NCI-H446 (cell line): Measurements from ENCODE around the gene PCDHA6.
"Not testable (repeated sequence)": the region's sequence is repeated elsewhere in the genome, so short reads cannot be mapped to it uniquely, and the experiment has no call there.

ENCODE experiments used
- DNase-seq, 2 experiments: peaks; one replicate each; lab custom pipeline; 2025; lab: John Stamatoyannopoulos, UW

The PCDHA6 gene

GRCh38 chr5:140827704-140828361 is at the start of gene PCDHA6:
PCDHA6 (plus strand) TSS chr5:140827960; CDS start chr5:140828092, 132 bp downstream.
- peak; percentile 10 to 66 for DNase-seq

- no peak for DNase-seq
Measured at GRCh38 chr5:140780512-140780911, 47.2 kb upstream of the PCDHA6 start.

DNA sequence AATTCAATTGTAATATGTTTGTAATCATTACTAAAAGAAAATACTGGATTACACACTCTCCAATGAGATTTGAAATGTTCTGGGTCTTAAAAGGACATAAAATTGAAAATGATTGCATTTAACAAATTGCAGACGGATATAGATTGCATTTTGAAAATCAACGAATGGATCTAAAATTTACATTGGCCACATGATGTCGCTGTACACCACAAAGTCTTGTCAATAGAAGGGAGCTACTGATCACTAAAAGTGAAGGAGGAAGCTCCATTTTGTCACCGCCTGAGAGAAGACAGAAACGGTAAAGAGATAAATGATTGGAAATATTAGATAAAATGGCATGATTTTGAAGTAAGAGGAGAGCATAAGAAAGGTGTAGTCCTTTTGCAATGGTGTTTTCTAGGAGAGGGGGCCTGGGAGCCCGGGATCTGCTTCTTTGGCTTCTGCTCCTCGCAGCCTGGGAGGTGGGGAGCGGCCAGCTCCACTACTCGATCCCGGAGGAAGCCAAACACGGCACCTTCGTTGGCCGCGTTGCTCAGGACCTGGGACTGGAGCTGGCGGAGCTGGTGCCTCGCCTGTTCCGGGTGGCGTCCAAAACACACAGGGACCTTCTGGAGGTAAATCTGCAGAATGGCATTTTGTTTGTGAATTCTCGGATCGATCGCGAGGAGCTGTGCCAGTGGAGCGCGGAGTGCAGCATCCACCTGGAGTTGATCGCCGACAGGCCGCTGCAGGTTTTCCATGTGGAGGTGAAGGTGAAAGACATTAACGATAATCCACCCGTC is 41.7 kb upstream of the PCDHA6 start, which contains the start of gene PCDHA1:
PCDHA1 (plus strand) TSS at position 236 of the 782 bp plus-strand sequence.
- peak in 1 of 2 experiments; percentile 61 for DNase-seq

DNA sequence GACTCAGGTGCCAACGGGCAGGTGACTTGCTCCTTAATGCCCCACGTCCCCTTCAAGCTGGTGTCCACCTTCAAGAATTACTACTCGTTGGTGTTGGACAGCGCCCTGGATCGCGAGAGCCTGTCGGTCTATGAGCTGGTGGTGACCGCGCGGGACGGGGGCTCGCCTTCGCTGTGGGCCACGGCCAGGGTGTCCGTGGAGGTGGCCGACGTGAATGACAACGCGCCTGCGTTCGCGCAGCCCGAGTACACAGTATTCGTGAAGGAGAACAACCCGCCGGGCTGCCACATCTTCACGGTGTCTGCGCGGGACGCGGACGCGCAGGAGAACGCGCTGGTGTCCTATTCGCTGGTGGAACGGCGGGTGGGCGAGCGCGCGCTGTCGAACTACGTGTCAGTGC is 40.3 kb upstream of the PCDHA6 start:
- not testable (repeated sequence) for DNase-seq

- DNase-seq: not testable (repeated sequence)
Measured at GRCh38 chr5:140787849-140788504, 39.8 kb upstream of the PCDHA6 start.

GRCh38 chr5:140791089-140791488 is 36.7 kb upstream of the PCDHA6 start:
- no peak for DNase-seq

DNA sequence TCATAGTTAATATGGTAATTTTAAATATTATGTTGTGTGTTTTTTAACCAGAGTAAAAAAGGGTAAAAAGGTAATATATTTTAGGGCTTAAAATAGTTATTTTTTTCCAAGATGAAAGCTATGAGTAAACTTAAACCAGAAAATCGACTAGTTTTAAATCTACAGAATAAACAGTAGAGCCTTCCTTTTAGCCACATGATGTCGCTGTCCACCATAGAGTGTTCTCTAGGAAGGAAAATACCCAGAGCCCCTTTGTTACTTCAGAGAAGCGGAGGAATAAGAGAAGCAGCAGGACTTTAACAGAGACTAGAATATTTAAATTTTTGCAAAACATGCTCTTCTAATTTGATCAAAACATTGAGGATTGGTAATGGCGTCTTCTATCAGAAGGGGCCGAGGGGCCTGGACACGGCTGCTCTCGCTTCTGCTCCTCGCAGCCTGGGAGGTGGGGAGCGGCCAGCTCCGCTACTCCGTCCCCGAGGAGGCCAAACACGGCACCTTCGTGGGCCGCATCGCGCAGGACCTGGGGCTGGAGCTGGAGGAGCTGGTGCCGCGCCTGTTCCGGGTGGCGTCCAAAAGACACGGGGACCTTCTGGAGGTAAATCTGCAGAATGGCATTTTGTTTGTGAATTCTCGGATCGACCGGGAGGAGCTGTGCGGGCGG is 33.0 kb upstream of the PCDHA6 start, which contains the start of gene PCDHA2:
PCDHA2 (plus strand) TSS at position 258 of the 664 bp plus-strand sequence.
- peak; percentile 30 to 78 for DNase-seq

DNA sequence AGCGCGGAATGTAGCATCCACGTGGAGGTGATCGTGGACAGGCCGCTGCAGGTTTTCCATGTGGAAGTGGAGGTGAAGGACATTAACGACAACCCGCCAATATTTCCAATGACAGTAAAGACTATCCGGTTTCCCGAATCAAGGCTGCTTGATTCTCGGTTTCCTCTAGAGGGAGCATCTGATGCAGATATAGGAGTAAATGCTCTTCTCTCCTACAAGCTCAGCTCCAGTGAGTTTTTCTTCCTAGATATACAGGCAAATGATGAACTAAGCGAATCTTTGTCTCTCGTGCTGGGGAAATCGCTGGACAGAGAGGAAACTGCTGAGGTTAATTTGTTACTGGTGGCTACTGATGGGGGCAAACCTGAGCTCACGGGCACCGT is 32.5 kb upstream of the PCDHA6 start:
- peak; percentile 43 to 55 for DNase-seq

DNA sequence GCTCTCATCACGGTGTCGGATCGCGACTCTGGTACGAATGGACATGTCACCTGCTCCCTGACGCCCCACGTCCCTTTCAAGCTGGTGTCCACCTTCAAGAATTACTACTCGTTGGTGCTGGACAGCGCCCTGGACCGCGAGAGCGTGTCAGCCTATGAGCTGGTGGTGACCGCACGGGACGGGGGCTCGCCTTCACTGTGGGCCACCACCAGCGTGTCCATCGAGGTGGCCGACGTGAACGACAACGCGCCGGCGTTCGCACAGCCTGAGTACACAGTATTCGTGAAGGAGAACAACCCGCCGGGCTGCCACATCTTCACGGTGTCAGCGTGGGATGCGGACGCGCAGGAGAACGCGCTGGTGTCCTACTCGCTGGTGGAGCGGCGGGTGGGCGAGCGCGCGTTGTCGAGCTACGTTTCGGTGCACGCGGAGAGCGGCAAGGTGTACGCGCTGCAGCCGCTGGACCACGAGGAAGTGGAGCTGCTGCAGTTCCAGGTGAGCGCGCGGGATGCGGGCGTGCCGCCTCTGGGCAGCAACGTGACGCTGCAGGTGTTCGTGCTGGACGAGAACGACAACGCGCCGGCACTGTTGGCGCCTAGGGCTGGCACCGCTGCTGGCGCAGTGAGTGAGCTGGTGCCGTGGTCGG is 31.6 kb upstream of the PCDHA6 start:
- not testable (repeated sequence) for DNase-seq

DNA sequence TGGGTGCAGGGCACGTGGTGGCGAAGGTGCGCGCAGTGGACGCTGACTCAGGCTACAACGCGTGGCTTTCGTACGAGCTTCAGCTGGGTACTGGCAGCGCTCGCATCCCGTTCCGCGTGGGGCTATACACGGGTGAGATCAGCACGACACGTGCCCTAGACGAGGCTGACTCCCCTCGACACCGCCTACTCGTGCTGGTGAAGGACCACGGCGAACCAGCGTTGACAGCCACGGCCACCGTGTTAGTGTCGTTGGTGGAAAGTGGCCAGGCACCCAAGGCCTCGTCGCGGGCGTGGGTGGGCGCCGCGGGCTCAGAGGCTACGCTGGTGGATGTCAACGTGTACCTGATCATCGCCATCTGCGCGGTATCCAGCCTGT is 31.1 kb upstream of the PCDHA6 start:
- DNase-seq: no peak

DNA sequence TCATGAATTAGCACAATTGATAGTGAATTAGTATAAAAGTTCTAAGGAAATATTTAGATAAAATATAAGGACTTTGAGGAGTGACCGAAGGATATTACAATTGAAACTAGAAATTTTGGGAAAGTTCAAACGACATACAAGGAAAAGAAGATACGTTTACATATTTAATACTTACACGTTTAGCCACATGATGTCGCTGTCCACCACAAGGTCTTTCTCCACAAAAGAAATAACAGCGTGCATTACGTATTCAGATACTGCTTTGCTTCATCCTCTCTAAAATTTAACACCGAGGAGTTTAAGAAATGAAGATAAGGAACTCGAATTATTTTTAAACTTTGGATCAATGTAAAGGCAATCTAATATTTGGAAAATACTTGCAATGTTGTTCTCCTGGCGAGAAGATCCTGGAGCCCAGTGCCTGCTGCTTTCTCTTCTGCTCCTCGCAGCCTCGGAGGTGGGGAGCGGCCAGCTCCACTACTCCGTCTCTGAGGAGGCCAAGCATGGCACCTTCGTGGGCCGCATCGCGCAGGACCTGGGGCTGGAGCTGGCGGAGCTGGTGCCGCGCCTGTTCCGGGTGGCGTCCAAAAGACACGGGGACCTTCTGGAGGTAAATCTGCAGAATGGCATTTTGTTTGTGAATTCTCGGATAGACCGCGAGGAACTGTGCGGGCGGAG is 26.8 kb upstream of the PCDHA6 start, which contains the start of gene PCDHA3:
PCDHA3 (plus strand) TSS at position 242 of the 678 bp plus-strand sequence.
- DNase-seq: no peak

- DNase-seq: no peak
Measured at GRCh38 chr5:140801494-140801841, 26.3 kb upstream of the PCDHA6 start.

DNA sequence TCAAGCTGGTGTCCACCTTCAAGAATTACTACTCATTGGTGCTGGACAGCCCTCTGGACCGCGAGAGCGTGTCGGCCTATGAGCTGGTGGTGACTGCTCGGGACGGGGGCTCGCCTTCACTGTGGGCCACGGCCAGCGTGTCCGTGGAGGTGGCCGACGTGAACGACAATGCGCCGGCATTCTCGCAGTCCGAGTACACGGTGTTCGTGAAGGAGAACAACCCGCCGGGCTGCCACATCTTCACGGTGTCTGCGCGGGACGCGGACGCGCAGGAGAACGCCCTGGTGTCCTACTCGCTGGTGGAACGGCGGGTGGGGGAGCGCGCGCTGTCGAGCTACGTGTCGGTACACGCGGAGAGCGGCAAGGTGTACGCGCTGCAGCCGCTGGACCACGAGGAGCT is 25.4 kb upstream of the PCDHA6 start:
- not testable (repeated sequence) for DNase-seq

GRCh38 chr5:140802781-140803271 is 24.9 kb upstream of the PCDHA6 start:
- DNase-seq: no peak

DNA sequence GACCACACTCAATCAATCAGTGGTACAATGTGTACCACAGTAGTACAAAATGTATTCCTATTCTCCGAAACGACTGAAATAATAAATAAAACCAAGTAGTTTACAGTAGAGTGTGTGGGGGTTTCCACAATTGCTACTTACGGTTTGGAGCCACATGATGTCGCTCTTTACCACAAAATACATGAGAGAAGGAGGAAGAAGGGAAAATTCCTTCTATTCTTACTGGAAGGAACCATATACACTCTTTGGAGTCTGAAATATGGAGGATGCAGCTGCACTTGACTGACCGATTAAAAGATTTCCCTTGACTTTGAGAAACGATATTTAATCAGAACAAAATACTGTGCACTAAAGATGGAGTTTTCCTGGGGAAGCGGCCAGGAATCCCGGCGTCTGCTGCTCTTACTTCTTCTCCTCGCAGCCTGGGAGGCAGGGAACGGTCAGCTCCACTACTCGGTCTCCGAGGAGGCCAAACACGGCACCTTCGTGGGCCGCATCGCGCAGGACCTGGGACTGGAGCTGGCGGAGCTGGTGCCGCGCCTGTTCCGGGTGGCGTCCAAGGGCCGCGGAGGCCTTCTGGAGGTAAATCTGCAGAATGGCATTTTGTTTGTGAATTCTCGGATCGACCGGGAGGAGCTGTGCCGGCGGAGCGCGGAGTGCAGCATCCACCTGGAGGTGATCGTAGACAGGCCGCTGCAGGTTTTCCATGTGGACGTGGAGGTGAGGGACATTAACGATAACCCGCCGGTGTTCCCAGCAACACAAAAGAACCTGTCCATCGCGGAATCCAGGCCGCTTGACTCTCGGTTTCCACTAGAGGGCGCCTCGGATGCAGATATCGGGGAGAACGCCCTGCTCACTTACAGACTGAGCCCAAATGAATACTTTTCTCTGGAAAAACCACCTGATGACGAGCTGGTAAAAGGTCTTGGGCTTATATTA is 20.7 kb upstream of the PCDHA6 start, which contains the start of gene PCDHA4:
PCDHA4 (plus strand) TSS at position 235 of the 942 bp plus-strand sequence.
- no peak for DNase-seq

DNA sequence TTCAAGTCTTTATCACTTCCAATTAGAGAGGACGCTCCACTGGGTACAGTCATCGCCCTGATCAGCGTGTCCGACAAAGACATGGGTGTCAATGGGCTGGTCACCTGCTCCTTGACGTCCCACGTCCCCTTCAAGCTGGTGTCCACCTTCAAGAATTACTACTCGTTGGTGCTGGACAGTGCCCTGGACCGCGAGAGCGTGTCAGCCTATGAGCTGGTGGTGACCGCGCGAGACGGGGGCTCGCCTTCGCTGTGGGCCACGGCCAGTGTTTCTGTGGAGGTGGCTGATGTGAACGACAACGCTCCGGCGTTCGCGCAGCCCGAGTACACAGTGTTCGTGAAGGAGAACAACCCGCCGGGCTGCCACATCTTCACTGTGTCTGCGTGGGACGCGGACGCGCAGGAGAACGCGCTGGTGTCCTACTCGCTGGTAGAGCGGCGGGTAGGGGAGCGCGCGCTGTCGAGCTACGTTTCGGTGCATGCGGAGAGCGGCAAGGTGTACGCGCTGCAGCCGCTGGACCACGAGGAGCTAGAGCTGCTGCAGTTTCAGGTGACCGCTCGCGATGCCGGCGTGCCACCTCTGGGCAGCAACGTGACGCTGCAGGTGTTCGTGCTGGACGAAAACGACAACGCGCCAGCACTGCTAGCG is 19.4 kb upstream of the PCDHA6 start:
- DNase-seq: not testable (repeated sequence)

DNA sequence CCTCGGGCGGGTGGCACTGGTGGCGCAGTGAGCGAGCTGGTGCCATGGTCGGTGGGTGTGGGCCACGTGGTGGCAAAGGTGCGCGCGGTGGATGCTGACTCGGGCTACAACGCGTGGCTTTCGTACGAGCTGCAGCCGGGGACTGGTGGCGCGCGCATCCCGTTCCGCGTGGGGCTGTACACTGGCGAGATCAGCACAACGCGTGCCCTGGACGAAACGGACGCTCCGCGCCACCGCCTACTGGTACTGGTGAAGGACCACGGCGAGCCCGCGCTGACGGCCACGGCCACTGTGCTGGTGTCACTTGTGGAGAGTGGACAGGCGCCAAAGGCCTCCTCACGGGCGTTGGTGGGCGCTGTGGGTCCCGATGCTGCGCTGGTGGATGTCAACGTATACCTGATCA is 18.9 kb upstream of the PCDHA6 start:
- DNase-seq: no peak

GRCh38 chr5:140821375-140822280 is 6.1 kb upstream of the PCDHA6 start, which contains the start of gene PCDHA5:
PCDHA5 (plus strand) TSS chr5:140821613.
- no peak for DNase-seq
